ENCODE measurements around the gene KHSRP. TPM values are rescaled to one million over a fixed set of nuclear protein-coding genes. Genes with fewer than 3 reads are reported as not detected.

Gene KHSRP
- total and polyA plus RNA-seq, 11 donors: 53.9 to 122 (median 89.3) TPM

- Histone ChIP-seq H3K4me1 (peaks cover 0 to 17% (median 10%) of the 10 kb centered on the region in 12 donors), H3K27ac (peak overlapping the region; percentile 87 to 98 (median 94)), H3K36me3 (peaks cover 0 to 44% (median 36%) of the 10 kb centered on the region in 9 donors), H3K9me3 (no peaks in the 10 kb centered on the region), H3K4me3 (peak overlapping the region; percentile 60 to 99 (median 81)), H3K27me3 (no peaks in the 10 kb centered on the region)
- no peak for TF ChIP-seq CTCF (IDR thresholded peaks at IDR 0.05)
- TF ChIP-seq POLR2A (IDR thresholded peaks at IDR 0.05): no peak
- no peak for DNase-seq
- 7 to 10% (median 8%) methylated on average over 28 to 30 of the region's 30 CpGs for WGBS, 4 donors
- peak in 1 of 4 donors; percentile 5 for ATAC-seq
- intact Hi-C loops (cut with DNase I): loop anchor here in 6 of 10 donors (1.0 to 5.0 kb wide), 6 partner anchors 19 to 1925 kb away; partner anchors contain the start of genes ALKBH7 (in 2 of the 6), CLPP (in 1 of the 6) and KHSRP (in 1 of the 6)
These were observed 32.2 kb downstream of the KHSRP start for GRCh38 chr19:6392221-6393073.

DNA sequence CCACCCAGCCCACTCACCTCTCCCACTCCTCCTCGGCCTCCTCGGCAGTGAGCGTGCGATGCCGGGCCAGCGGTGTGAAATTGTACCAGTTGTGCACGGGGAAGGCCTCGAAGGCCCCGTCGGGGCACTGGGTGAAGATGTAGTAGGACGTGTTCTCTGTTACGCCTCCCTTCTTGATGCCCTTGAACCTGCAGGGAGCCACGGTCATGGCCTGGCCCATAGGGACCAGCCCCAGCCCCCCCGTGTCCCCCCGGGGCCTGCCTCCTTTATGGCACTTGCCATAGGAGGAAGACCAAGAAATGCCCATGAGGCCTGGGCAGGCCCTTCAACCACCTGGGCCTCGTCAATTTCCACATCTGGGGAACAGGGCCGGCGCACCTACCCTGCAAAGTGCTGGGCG lies 37.2 kb downstream of the KHSRP start:
- peaks cover 0 to 10% (median 5%) of the 10 kb centered on the region in 12 donors for H3K4me1 ChIP-seq
- TF ChIP-seq POLR2A (IDR thresholded peaks at IDR 0.05) (no peak), CTCF (IDR thresholded peaks at IDR 0.05) (no peak)
- H3K9me3 ChIP-seq: no peaks in the 10 kb centered on the region
- no peak overlapping the region for H3K4me3 ChIP-seq
- no peak overlapping the region for H3K27ac ChIP-seq
- WGBS, 4 donors: 92 to 97% (median 96%) methylated on average over 13 to 19 of the region's 19 CpGs
- no peak for ATAC-seq
- no peak for DNase-seq
- intact Hi-C loops (cut with DNase I): no loop called here
- H3K36me3 ChIP-seq: peaks cover 0 to 94% (median 81%) of the 10 kb centered on the region in 9 donors
- H3K27me3 ChIP-seq: no peaks in the 10 kb centered on the region

GRCh38 chr19:6384381-6384780 lies 40.2 kb downstream of the KHSRP start:
- Histone ChIP-seq H3K9me3 (peaks cover 0 to 7% (median 0%) of the 10 kb centered on the region in 12 donors), H3K27me3 (no peaks in the 10 kb centered on the region), H3K27ac (no peak overlapping the region), H3K36me3 (peaks cover 3 to 100% (median 97%) of the 10 kb centered on the region in 9 donors), H3K4me3 (no peak overlapping the region), H3K4me1 (no peaks in the 10 kb centered on the region)
- DNase-seq (no peak), ATAC-seq (no peak)
- WGBS, 4 donors: 93 to 95% (median 95%) methylated on average over 4 of the region's 4 CpGs
- TF ChIP-seq POLR2A (IDR thresholded peaks at IDR 0.05) (no peak), CTCF (IDR thresholded peaks at IDR 0.05) (no peak)
- intact Hi-C loops (cut with DNase I): no loop called here

DNA sequence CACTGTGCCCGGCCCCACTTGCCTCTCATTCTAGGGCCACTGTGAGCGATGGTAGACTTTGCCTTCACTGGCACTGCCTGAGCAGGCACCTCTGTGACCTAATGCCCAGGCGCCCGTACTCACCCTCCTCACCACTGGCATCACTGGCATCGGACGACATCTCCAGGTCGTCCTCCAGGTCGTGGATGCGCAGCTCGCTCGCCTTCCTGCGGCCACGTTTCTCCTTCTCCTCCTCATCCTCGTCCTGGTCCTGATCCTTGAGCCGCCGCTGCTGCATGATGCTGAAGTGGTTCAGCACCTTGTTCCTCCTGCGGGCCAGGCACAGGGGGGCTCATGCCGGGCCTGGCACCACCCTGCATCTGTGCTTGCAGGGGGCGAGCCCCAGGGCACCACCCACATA lies 41.4 kb downstream of the KHSRP start:
- 91 to 97% (median 94%) methylated on average over 16 to 19 of the region's 19 CpGs for WGBS, 4 donors
- ATAC-seq (no peak), DNase-seq (no peak)
- Histone ChIP-seq H3K4me1 (no peaks in the 10 kb centered on the region), H3K4me3 (no peak overlapping the region), H3K36me3 (peaks cover 3 to 100% (median 90%) of the 10 kb centered on the region in 9 donors), H3K9me3 (peaks cover 0 to 7% (median 0%) of the 10 kb centered on the region in 12 donors), H3K27me3 (no peaks in the 10 kb centered on the region), H3K27ac (no peak overlapping the region)
- intact Hi-C loops (cut with DNase I): no loop called here
- TF ChIP-seq POLR2A (IDR thresholded peaks at IDR 0.05) (no peak), CTCF (IDR thresholded peaks at IDR 0.05) (no peak)
